Thyroid gland (tissue), 4 donors: ENCODE measurements around the gene BZW2. TPM values are rescaled to one million over a fixed set of nuclear protein-coding genes. Genes with fewer than 3 reads are reported as not detected.

Experiments
- DNase-seq, 2 donors: peaks; one replicate each; pipeline ENCODE4 v3.0.0-alpha.2; 2019
- H3K27ac ChIP-seq, 3 donors: fragments of 200-600 bp; sonication (generic); 1 replicate in 2 of 3; 2 replicates in 1 of 3; pipeline ENCODE4 v1.5.1; 2016 to 2019; ENCODE audit warnings: mild to moderate bottlenecking in 1 of 3, moderate library complexity in 1 of 3
- H3K27me3 ChIP-seq: fragments of 200-600 bp; sonication (generic); one replicate; pipeline ENCODE4 v1.5.1; 2019
- H3K36me3 ChIP-seq, 2 donors: fragments of 200-600 bp; sonication (generic); one replicate each; pipeline ENCODE4 v1.5.1; 2016 to 2019
- H3K4me1 ChIP-seq, 2 donors: fragments of 200-600 bp; sonication (generic); one replicate each; pipeline ENCODE4 v1.5.1; 2017 to 2019
- H3K4me3 ChIP-seq, 3 donors: fragments of 200-600 bp; sonication (generic); replicated peaks in 1 of 3; 1 replicate in 2 of 3; 2 replicates in 1 of 3; pipeline ENCODE4 v1.5.1; 2016; ENCODE audit warnings: mild to moderate bottlenecking in 1 of 3
- H3K9me3 ChIP-seq: fragments of 200-600 bp; sonication (generic); one replicate; pipeline ENCODE4 v1.5.1; 2017
- CTCF ChIP-seq, 6 experiments: fragments of 200-600 bp in 3 of 6; fragments of 450-650 bp in 3 of 6; sonication (generic) in 3 of 6; IDR thresholded peaks; one replicate each; pipeline ENCODE4 v1.5.1; 2016 to 2019; ENCODE audit warnings: antibody characterized with exemption in 6 of 6, mild to moderate bottlenecking in 2 of 6, inconsistent platforms in 1 of 6, moderate library complexity in 1 of 6
- POLR2A ChIP-seq, 2 donors: fragments of 450-650 bp; IDR thresholded peaks; one replicate each; pipeline ENCODE4 v1.6.1; 2017; ENCODE audit warnings: antibody characterized with exemption in 2 of 2, mild to moderate bottlenecking in 2 of 2, moderate library complexity in 1 of 2
- WGBS, 2 donors: methylation state at CpG; one replicate each; pipeline ENCODE4 v1.1.5; 2017; 5-methylcytosine and 5-hydroxymethylcytosine counted together
- intact Hi-C: fragments of 100-400 bp; cut with DNase I; formaldehyde crosslinking; loops from one replicate; pipeline ENCODE4 v1.15.1; 2023
- total RNA-seq, 4 donors: library from RNA; depleted of rRNA; stranded (reverse); fragments of >200 nt; gene quantifications; one replicate each; pipeline ENCODE4 v1.2.3, GENCODE V29; 2016

The BZW2 gene
- total RNA-seq, 4 donors from 2014 or later: 63.0 to 69.0 (median 66.8) TPM

GRCh38 chr7:16753932-16754855 lies 108.2 kb downstream of the BZW2 start:
- H3K4me3 ChIP-seq: peak overlapping the region; percentile 54 to 67 (median 63)
- no peaks in the 10 kb centered on the region for H3K36me3 ChIP-seq
- TF ChIP-seq POLR2A (IDR thresholded peaks at IDR 0.05) (no peak), CTCF (IDR thresholded peaks at IDR 0.05) (no peak)
- H3K27me3 ChIP-seq: no peaks in the 10 kb centered on the region
- peaks cover 10 to 14% of the 10 kb centered on the region in 2 donors for H3K4me1 ChIP-seq
- WGBS, 2 donors: 4 to 7% methylated on average over 40 to 55 of the region's 58 CpGs
- H3K27ac ChIP-seq: peak overlapping the region in 2 of 3 donors; percentile 62 to 74
- intact Hi-C loops: loop anchor here (10.0 kb wide), 1 partner anchor 109 kb away; the partner anchor contains the start of genes ANKMY2 and BZW2
- DNase-seq: peak; percentile 64
- H3K9me3 ChIP-seq: no peaks in the 10 kb centered on the region

- H3K27ac ChIP-seq: peak overlapping the region in 2 of 3 donors; percentile 62 to 74
- no peak for DNase-seq
- peaks cover 10 to 14% of the 10 kb centered on the region in 2 donors for H3K4me1 ChIP-seq
- H3K27me3 ChIP-seq: no peaks in the 10 kb centered on the region
- intact Hi-C loops: loop anchor here (10.0 kb wide), 1 partner anchor 110 kb away; the partner anchor contains the start of genes ANKMY2 and BZW2
- no peaks in the 10 kb centered on the region for H3K36me3 ChIP-seq
- peak overlapping the region in 1 of 3 donors; percentile 7 for H3K4me3 ChIP-seq
- 54 to 62% methylated on average over 6 of the region's 6 CpGs for WGBS, 2 donors
- no peaks in the 10 kb centered on the region for H3K9me3 ChIP-seq
- no peak for TF ChIP-seq CTCF (IDR thresholded peaks at IDR 0.05)
- TF ChIP-seq POLR2A (IDR thresholded peaks at IDR 0.05): no peak
Measured at GRCh38 chr7:16754856-16755317, 108.9 kb downstream of the BZW2 start.

GRCh38 chr7:16755397-16755796 lies 109.4 kb downstream of the BZW2 start:
- TF ChIP-seq POLR2A (IDR thresholded peaks at IDR 0.05) (no peak), CTCF (IDR thresholded peaks at IDR 0.05) (no peak)
- peaks cover 10 to 14% of the 10 kb centered on the region in 2 donors for H3K4me1 ChIP-seq
- intact Hi-C loops: loop anchor here (10.0 kb wide), 1 partner anchor 111 kb away; the partner anchor contains the start of genes ANKMY2 and BZW2
- H3K4me3 ChIP-seq: no peak overlapping the region
- no peak for DNase-seq
- no peaks in the 10 kb centered on the region for H3K27me3 ChIP-seq
- no peaks in the 10 kb centered on the region for H3K9me3 ChIP-seq
- no peaks in the 10 kb centered on the region for H3K36me3 ChIP-seq
- peak overlapping the region in 2 of 3 donors; percentile 62 to 74 for H3K27ac ChIP-seq

Other genes with a start within 250 kb of the BZW2 start
- gene CRPPA, start 224.6 kb upstream of the BZW2 start, total RNA-seq: 1 to 10 TPM; 1.5 to 4.0 (median 2.8) TPM
- 1 to 10 TPM in 3 of 4 donors, not detected in 1; 1.1 to 4.6 (median 2.7) TPM for gene SOSTDC1, start 180.4 kb upstream of the BZW2 start, total RNA-seq
- not detected for gene LRRC72, start 119.4 kb upstream of the BZW2 start, total RNA-seq
- gene ANKMY2, start 427 bp upstream of the BZW2 start, total RNA-seq: 10 to 100 TPM; 21.2 to 35.1 (median 23.9) TPM
- 10 to 100 TPM; 16.8 to 31.1 (median 28.2) TPM for gene TSPAN13, start 107.6 kb downstream of the BZW2 start, total RNA-seq
- gene AGR2, start 158.8 kb downstream of the BZW2 start, total RNA-seq: 10 to 100 TPM in 1 of 4 donors, 1 to 10 TPM in 2, not detected in 1; 2.6 to 23.9 (median 4.1) TPM
- 1 to 10 TPM in 2 of 4 donors, not detected in 2; 1.9 to 7.5 TPM for gene AGR3, start 235.8 kb downstream of the BZW2 start, total RNA-seq